ENCODE measurements around the gene CASP12.
"Not testable (repeated sequence)": the region's sequence is repeated elsewhere in the genome, so short reads cannot be mapped to it uniquely, and the experiment has no call there.

CASP12 gene

GRCh38 chr11:104897891-104898684, at the start of gene CASP12:
TSS of gene CASP12 (minus strand) at chr11:104898460.
- DNase-seq, result no peak

- DNase-seq, result no peak
Observed at GRCh38 chr11:104946907-104947306, 48.6 kb upstream of the CASP12 start.

GRCh38 chr11:104944076-104944475, 45.8 kb upstream of the CASP12 start:
- DNase-seq, result no peak

- DNase-seq, result no peak
Observed at GRCh38 chr11:104943561-104943960, 45.3 kb upstream of the CASP12 start.

GRCh38 chr11:104934594-104934993, 36.3 kb upstream of the CASP12 start:
- DNase-seq, result no peak

GRCh38 chr11:104934073-104934472, 35.8 kb upstream of the CASP12 start:
- not testable (repeated sequence) for DNase-seq

GRCh38 chr11:104928811-104929210, 30.6 kb upstream of the CASP12 start:
- DNase-seq, result no peak

GRCh38 chr11:104926771-104927611, 28.7 kb upstream of the CASP12 start:
- no peak for DNase-seq

- DNase-seq, result no peak
Observed at GRCh38 chr11:104925850-104926249, 27.6 kb upstream of the CASP12 start.

GRCh38 chr11:104918113-104918824, 20.0 kb upstream of the CASP12 start:
- no peak for DNase-seq

- no peak for DNase-seq
Observed at GRCh38 chr11:104917271-104918112, 19.2 kb upstream of the CASP12 start.

GRCh38 chr11:104916442-104916841, 18.2 kb upstream of the CASP12 start:
- no peak for DNase-seq

- no peak for DNase-seq
Observed at GRCh38 chr11:104912102-104912501, 13.8 kb upstream of the CASP12 start.

GRCh38 chr11:104908186-104908531, 9.9 kb upstream of the CASP12 start:
- no peak for DNase-seq

- DNase-seq, result no peak
Observed at GRCh38 chr11:104907521-104908185, 9.4 kb upstream of the CASP12 start.

- DNase-seq, result no peak
Observed at GRCh38 chr11:104905271-104905670, 7.0 kb upstream of the CASP12 start.

- DNase-seq, result no peak
Observed at GRCh38 chr11:104899226-104899625, 966 bp upstream of the CASP12 start.

- no peak for DNase-seq
Observed at GRCh38 chr11:104898685-104899013, 389 bp upstream of the CASP12 start.

GRCh38 chr11:104895634-104896033, 2.6 kb downstream of the CASP12 start:
- no peak for DNase-seq

GRCh38 chr11:104893876-104894275, 4.4 kb downstream of the CASP12 start:
- no peak for DNase-seq

GRCh38 chr11:104892723-104893511, 5.3 kb downstream of the CASP12 start:
- no peak for DNase-seq
